ENCODE data around the gene NAGS.

Gene NAGS

GRCh38 chr17:44053125-44053872 lies 48.9 kb downstream of the NAGS start:
- FAIRE-seq (no peak), DNase-seq (ENCODE audit: insufficient read length, low spot score) (no peak)
- TF ChIP-seq POLR2A (IDR thresholded peaks at IDR 0.05; ENCODE audit: low read depth, low read length): no peak

Data from H54 (cell line).